Suprapubic skin (tissue), 3 donors: ENCODE results near the gene POLR2B.

Experiments
- POLR2A ChIP-seq, 2 donors: fragments of 450-650 bp; IDR thresholded peaks; one replicate each; pipeline ENCODE4 v1.6.1; 2017; ENCODE audit warnings: antibody characterized with exemption in 2 of 2, mild to moderate bottlenecking in 2 of 2, moderate library complexity in 2 of 2
- TF ChIP-seq, protein P1 (sequence below), 2 donors: fragments of 200-600 bp in 1 of 2; fragments of 450-650 bp in 1 of 2; sonication (generic) in 1 of 2; IDR thresholded peaks; one replicate each; pipeline ENCODE4 v1.5.1; 2016 to 2019; ENCODE audit warnings: antibody characterized with exemption in 2 of 2, mild to moderate bottlenecking in 1 of 2, moderate library complexity in 1 of 2

DNA sequence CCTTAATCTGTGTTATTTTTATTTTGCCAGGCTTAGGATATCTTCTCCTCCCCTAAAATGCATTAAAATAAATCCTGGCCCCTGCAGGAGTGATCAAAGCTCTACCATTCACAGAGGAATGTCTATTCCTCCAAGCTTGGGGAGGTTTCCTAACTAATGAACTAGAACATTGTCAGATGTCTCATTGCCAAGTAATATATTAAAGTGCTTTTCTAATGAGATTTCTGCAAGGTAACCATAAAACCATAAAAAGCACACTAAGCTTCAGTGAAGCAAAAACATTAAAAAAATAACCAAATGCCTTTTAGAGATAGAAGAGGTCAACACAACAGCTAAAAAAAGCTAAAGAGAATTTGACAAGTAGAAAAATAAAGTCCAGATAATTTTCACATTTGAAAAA, 96.7 kb downstream of the POLR2B start:
- TF ChIP-seq, protein P1, sequence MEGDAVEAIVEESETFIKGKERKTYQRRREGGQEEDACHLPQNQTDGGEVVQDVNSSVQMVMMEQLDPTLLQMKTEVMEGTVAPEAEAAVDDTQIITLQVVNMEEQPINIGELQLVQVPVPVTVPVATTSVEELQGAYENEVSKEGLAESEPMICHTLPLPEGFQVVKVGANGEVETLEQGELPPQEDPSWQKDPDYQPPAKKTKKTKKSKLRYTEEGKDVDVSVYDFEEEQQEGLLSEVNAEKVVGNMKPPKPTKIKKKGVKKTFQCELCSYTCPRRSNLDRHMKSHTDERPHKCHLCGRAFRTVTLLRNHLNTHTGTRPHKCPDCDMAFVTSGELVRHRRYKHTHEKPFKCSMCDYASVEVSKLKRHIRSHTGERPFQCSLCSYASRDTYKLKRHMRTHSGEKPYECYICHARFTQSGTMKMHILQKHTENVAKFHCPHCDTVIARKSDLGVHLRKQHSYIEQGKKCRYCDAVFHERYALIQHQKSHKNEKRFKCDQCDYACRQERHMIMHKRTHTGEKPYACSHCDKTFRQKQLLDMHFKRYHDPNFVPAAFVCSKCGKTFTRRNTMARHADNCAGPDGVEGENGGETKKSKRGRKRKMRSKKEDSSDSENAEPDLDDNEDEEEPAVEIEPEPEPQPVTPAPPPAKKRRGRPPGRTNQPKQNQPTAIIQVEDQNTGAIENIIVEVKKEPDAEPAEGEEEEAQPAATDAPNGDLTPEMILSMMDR (IDR thresholded peaks at IDR 0.05): no peak
- TF ChIP-seq POLR2A (IDR thresholded peaks at IDR 0.05): no peak
